Liver (tissue), 3 donors: Measurements from ENCODE around the gene BRAF.

Source experiments
- HNF4A ChIP-seq, 2 donors: conservative IDR thresholded peaks; 2 replicates each; pipeline ENCODE4 v1.6.1; 2016; ENCODE audit warnings: antibody characterized with exemption in 2 of 2, mild to moderate bottlenecking in 2 of 2
- HNF4G ChIP-seq: IDR thresholded peaks from 2 replicates; pipeline ENCODE4 v1.6.1; 2016; ENCODE audit warnings: antibody characterized with exemption
- RAD21 ChIP-seq, 2 donors: IDR thresholded peaks; 2 replicates each; pipeline ENCODE4 v1.6.1; 2016; ENCODE audit warnings: antibody characterized with exemption in 2 of 2, mild to moderate bottlenecking in 2 of 2
- RXRA ChIP-seq, 2 donors: IDR thresholded peaks; 2 replicates each; pipeline ENCODE4 v1.6.1; 2017 to 2018; ENCODE audit warnings: antibody characterized with exemption in 2 of 2, mild to moderate bottlenecking in 1 of 2
- SP1 ChIP-seq: IDR thresholded peaks from 2 replicates; pipeline ENCODE4 v1.6.1; 2018; ENCODE audit warnings: antibody characterized with exemption, mild to moderate bottlenecking
- TAF1 ChIP-seq: conservative IDR thresholded peaks from 2 replicates; pipeline ENCODE4 v1.6.1; 2016; ENCODE audit warnings: antibody characterized with exemption, mild to moderate bottlenecking
- YY1 ChIP-seq: IDR thresholded peaks from 2 replicates; pipeline ENCODE4 v1.6.1; 2016; ENCODE audit warnings: antibody characterized with exemption, mild to moderate bottlenecking
- TF ChIP-seq, protein P1 (sequence below): fragments of 150-350 bp; IDR thresholded peaks from 2 replicates; pipeline ENCODE4 v1.5.1; 2017; ENCODE audit warnings: improper control_type of control experiment, low read depth, low read length; ENCODE audit not compliant: missing input control
- TF ChIP-seq, protein P2 (sequence below): IDR thresholded peaks from 2 replicates; pipeline ENCODE4 v1.6.1; 2016; ENCODE audit warnings: antibody characterized with exemption, mild to moderate bottlenecking
- TF ChIP-seq, protein P3 (sequence below): IDR thresholded peaks from 2 replicates; pipeline ENCODE4 v1.6.1; 2016; ENCODE audit warnings: antibody characterized with exemption
- TF ChIP-seq, protein P4 (sequence below): IDR thresholded peaks from 2 replicates; pipeline ENCODE4 v1.6.1; 2016; ENCODE audit warnings: antibody characterized with exemption
- donor health status: healthy.
- donor health status: healthy.

DNA sequence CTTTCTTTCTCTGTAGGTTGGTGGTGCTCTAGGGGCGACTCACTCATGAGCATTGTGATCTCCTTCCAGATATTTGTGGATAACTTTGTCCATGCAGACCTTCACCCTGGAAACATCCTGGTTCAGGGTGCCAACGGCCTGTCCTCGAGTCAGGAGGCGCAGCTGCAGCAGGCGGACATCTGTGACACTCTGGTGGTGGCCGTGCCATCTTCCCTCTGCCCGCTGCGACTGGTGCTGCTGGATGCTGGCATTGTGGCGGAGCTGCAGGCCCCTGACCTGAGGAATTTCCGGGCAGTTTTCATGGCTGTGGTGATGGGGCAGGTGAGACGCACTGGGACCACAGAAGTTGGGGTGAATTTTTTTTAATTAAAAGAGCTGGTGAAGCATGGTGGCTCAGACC is 237.8 kb downstream of the BRAF start:
- no peak for TF ChIP-seq HNF4G
- TF ChIP-seq YY1, result no peak
- TF ChIP-seq, protein P1, sequence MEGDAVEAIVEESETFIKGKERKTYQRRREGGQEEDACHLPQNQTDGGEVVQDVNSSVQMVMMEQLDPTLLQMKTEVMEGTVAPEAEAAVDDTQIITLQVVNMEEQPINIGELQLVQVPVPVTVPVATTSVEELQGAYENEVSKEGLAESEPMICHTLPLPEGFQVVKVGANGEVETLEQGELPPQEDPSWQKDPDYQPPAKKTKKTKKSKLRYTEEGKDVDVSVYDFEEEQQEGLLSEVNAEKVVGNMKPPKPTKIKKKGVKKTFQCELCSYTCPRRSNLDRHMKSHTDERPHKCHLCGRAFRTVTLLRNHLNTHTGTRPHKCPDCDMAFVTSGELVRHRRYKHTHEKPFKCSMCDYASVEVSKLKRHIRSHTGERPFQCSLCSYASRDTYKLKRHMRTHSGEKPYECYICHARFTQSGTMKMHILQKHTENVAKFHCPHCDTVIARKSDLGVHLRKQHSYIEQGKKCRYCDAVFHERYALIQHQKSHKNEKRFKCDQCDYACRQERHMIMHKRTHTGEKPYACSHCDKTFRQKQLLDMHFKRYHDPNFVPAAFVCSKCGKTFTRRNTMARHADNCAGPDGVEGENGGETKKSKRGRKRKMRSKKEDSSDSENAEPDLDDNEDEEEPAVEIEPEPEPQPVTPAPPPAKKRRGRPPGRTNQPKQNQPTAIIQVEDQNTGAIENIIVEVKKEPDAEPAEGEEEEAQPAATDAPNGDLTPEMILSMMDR, result no peak
- TF ChIP-seq, protein P2, sequence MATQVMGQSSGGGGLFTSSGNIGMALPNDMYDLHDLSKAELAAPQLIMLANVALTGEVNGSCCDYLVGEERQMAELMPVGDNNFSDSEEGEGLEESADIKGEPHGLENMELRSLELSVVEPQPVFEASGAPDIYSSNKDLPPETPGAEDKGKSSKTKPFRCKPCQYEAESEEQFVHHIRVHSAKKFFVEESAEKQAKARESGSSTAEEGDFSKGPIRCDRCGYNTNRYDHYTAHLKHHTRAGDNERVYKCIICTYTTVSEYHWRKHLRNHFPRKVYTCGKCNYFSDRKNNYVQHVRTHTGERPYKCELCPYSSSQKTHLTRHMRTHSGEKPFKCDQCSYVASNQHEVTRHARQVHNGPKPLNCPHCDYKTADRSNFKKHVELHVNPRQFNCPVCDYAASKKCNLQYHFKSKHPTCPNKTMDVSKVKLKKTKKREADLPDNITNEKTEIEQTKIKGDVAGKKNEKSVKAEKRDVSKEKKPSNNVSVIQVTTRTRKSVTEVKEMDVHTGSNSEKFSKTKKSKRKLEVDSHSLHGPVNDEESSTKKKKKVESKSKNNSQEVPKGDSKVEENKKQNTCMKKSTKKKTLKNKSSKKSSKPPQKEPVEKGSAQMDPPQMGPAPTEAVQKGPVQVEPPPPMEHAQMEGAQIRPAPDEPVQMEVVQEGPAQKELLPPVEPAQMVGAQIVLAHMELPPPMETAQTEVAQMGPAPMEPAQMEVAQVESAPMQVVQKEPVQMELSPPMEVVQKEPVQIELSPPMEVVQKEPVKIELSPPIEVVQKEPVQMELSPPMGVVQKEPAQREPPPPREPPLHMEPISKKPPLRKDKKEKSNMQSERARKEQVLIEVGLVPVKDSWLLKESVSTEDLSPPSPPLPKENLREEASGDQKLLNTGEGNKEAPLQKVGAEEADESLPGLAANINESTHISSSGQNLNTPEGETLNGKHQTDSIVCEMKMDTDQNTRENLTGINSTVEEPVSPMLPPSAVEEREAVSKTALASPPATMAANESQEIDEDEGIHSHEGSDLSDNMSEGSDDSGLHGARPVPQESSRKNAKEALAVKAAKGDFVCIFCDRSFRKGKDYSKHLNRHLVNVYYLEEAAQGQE, result no peak
- no peak for TF ChIP-seq HNF4A (conservative IDR thresholded peaks at IDR 0.05)
- no peak for TF ChIP-seq RAD21 (IDR thresholded peaks at IDR 0.05)
- TF ChIP-seq RXRA (IDR thresholded peaks at IDR 0.05), result no peak
- TF ChIP-seq, protein P3, sequence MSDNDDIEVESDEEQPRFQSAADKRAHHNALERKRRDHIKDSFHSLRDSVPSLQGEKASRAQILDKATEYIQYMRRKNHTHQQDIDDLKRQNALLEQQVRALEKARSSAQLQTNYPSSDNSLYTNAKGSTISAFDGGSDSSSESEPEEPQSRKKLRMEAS, result no peak
- TF ChIP-seq, protein P4, sequence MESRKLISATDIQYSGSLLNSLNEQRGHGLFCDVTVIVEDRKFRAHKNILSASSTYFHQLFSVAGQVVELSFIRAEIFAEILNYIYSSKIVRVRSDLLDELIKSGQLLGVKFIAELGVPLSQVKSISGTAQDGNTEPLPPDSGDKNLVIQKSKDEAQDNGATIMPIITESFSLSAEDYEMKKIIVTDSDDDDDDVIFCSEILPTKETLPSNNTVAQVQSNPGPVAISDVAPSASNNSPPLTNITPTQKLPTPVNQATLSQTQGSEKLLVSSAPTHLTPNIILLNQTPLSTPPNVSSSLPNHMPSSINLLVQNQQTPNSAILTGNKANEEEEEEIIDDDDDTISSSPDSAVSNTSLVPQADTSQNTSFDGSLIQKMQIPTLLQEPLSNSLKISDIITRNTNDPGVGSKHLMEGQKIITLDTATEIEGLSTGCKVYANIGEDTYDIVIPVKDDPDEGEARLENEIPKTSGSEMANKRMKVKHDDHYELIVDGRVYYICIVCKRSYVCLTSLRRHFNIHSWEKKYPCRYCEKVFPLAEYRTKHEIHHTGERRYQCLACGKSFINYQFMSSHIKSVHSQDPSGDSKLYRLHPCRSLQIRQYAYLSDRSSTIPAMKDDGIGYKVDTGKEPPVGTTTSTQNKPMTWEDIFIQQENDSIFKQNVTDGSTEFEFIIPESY, result no peak
- TF ChIP-seq SP1, result no peak
- no peak for TF ChIP-seq TAF1
